GM23338 (cell line): ENCODE measurements around the gene ABHD14A. TPM values are rescaled to one million over a fixed set of nuclear protein-coding genes. Genes with fewer than 3 reads are reported as not detected.

Experiments
- ATAC-seq: fragments of 200-7000 bp; cut with Tn5 transposase; 3 replicates; pipeline ENCODE4 v1.9.1; 2020
- DNase-seq: peaks from one replicate; pipeline ENCODE4 v3.0.0-alpha.2; 2015; ENCODE audit warnings: low spot score
- H2AFZ ChIP-seq: fragments of 200-600 bp; sonication (generic); 2 replicates; pipeline ENCODE4 v1.8.0; 2016; ENCODE audit warnings: antibody characterized with exemption, mild to moderate bottlenecking, moderate library complexity
- H3F3A ChIP-seq: fragments of 200-600 bp; sonication (generic); replicated peaks from 2 replicates; pipeline ENCODE4 v1.8.0; 2017; ENCODE audit warnings: antibody characterized with exemption, mixed run types, low read depth
- H3K27ac ChIP-seq: fragments of 200-600 bp; sonication (generic); 2 replicates; pipeline ENCODE4 v1.6.1; 2016; ENCODE audit warnings: low read depth
- H3K27me3 ChIP-seq: fragments of 200-600 bp; sonication (generic); 2 replicates; pipeline ENCODE4 v1.8.0; 2016; ENCODE audit warnings: mild to moderate bottlenecking, mixed run types, moderate library complexity; ENCODE audit not compliant: insufficient read depth
- H3K36me3 ChIP-seq: fragments of 200-600 bp; sonication (generic); 2 replicates; pipeline ENCODE4 v1.8.0; 2016; ENCODE audit warnings: mild to moderate bottlenecking; ENCODE audit not compliant: insufficient read depth
- H3K4me1 ChIP-seq: fragments of 200-600 bp; sonication (generic); 2 replicates; pipeline ENCODE4 v1.8.0; 2016; ENCODE audit warnings: mild to moderate bottlenecking, moderate library complexity; ENCODE audit not compliant: insufficient read depth
- H3K4me2 ChIP-seq: fragments of 200-600 bp; sonication (generic); 2 replicates; pipeline ENCODE4 v1.7.1; 2017; ENCODE audit warnings: mixed run types
- H3K4me3 ChIP-seq: fragments of 200-600 bp; sonication (generic); 2 replicates; pipeline ENCODE4 v1.6.1; 2016; ENCODE audit warnings: mixed run types
- H3K79me2 ChIP-seq: fragments of 200-600 bp; sonication (generic); replicated peaks from 2 replicates; pipeline ENCODE4 v1.8.0; 2017; ENCODE audit warnings: mild to moderate bottlenecking; ENCODE audit not compliant: insufficient read depth
- H3K9me2 ChIP-seq: fragments of 200-600 bp; sonication (generic); 2 replicates; pipeline ENCODE4 v1.8.0; 2017; ENCODE audit not compliant: insufficient read depth
- H4K20me1 ChIP-seq: fragments of 200-600 bp; sonication (generic); replicated peaks from 2 replicates; pipeline ENCODE4 v1.8.0; 2017; ENCODE audit warnings: mild to moderate bottlenecking; ENCODE audit not compliant: insufficient read depth
- H3K27ac Mint-ChIP-seq: 2 replicates; pipeline ENCODE4 v1.8.0; 2020; ENCODE audit warnings: inconsistent platforms, mild to moderate bottlenecking, moderate library complexity, mixed read lengths
- H3K27me3 Mint-ChIP-seq: 3 replicates; pipeline ENCODE4 v1.8.0; 2022; ENCODE audit warnings: low read depth, mild to moderate bottlenecking, moderate library complexity, mixed read lengths, inconsistent platforms; ENCODE audit not compliant: insufficient read depth, poor library complexity
- H3K36me3 Mint-ChIP-seq: 3 replicates; pipeline ENCODE4 v1.8.0; 2021; ENCODE audit warnings: low read depth, mild to moderate bottlenecking, inconsistent platforms, moderate library complexity, mixed read lengths
- H3K4me1 Mint-ChIP-seq: 3 replicates; pipeline ENCODE4 v1.8.0; 2020; ENCODE audit warnings: mild to moderate bottlenecking, inconsistent platforms, mixed read lengths
- H3K4me3 Mint-ChIP-seq: 3 replicates; pipeline ENCODE4 v1.8.0; 2021; ENCODE audit warnings: moderate library complexity, mild to moderate bottlenecking, inconsistent platforms, mixed read lengths
- H3K9me3 Mint-ChIP-seq: 3 replicates; pipeline ENCODE4 v1.8.0; 2020; ENCODE audit warnings: moderate library complexity, mild to moderate bottlenecking, inconsistent platforms, mixed read lengths
- CTCF ChIP-seq, 2 experiments: fragments of 200-600 bp in 1 of 2; sonication (generic) in 1 of 2; conservative IDR thresholded peaks; 2 replicates each; pipeline versions ENCODE4 v1.5.1 to v1.6.1; 2016 to 2017; ENCODE audit warnings: antibody characterized with exemption in 2 of 2, low read depth in 2 of 2, mild to moderate bottlenecking in 2 of 2, moderate library complexity in 1 of 2
- ETS1 ChIP-seq: IDR thresholded peaks from 2 replicates; pipeline ENCODE4 v1.6.1; 2016; ENCODE audit warnings: antibody characterized with exemption
- EZH2 ChIP-seq: fragments of 200-600 bp; sonication (generic); IDR thresholded peaks from one replicate; pipeline ENCODE4 v1.8.0; 2017; ENCODE audit warnings: antibody characterized with exemption, mild to moderate bottlenecking, low read depth; ENCODE audit not compliant: unreplicated experiment
- EZH2phosphoT487 ChIP-seq: fragments of 200-600 bp; sonication (generic); IDR thresholded peaks from one replicate; pipeline ENCODE4 v1.8.1; 2018; ENCODE audit warnings: antibody characterized with exemption; ENCODE audit not compliant: unreplicated experiment
- JUNB ChIP-seq: IDR thresholded peaks from one replicate; pipeline ENCODE4 v1.6.1; 2016; ENCODE audit warnings: antibody characterized with exemption; ENCODE audit not compliant: unreplicated experiment
- NANOG ChIP-seq: IDR thresholded peaks from 2 replicates; pipeline ENCODE4 v1.6.1; 2016; ENCODE audit warnings: antibody characterized with exemption, borderline replicate concordance
- REST ChIP-seq: IDR thresholded peaks from one replicate; pipeline ENCODE4 v1.6.1; 2018; ENCODE audit warnings: antibody characterized with exemption; ENCODE audit not compliant: unreplicated experiment
- STAT1 ChIP-seq: IDR thresholded peaks from one replicate; pipeline ENCODE4 v1.6.1; 2016; ENCODE audit warnings: antibody characterized with exemption; ENCODE audit not compliant: unreplicated experiment
- ZNF114 ChIP-seq: fragments of 250-450 bp; sonication (Bioruptor Pico); IDR thresholded peaks from 2 replicates; pipeline ENCODE4 v1.5.0; 2020; ENCODE audit warnings: mild to moderate bottlenecking, moderate library complexity
- polyA plus RNA-seq: library from polyadenylated mRNA; unstranded; fragments of >200 nt; fragmentation: Nextera tagmentation; extraction: Ambion mirVana; gene quantifications from 2 replicates; pipeline ENCODE4 v1.2.1, GENCODE V29; 2016
- total RNA-seq: library from RNA; depleted of rRNA; stranded (reverse); fragments of >200 nt; shearing (Covaris generic); gene quantifications from 2 replicates; pipeline ENCODE4 v1.2.3, GENCODE V29; 2014

The ABHD14A gene
- total and polyA plus RNA-seq, 2 experiments from 2014 or later, result 7.8 to 12.7 TPM

DNA sequence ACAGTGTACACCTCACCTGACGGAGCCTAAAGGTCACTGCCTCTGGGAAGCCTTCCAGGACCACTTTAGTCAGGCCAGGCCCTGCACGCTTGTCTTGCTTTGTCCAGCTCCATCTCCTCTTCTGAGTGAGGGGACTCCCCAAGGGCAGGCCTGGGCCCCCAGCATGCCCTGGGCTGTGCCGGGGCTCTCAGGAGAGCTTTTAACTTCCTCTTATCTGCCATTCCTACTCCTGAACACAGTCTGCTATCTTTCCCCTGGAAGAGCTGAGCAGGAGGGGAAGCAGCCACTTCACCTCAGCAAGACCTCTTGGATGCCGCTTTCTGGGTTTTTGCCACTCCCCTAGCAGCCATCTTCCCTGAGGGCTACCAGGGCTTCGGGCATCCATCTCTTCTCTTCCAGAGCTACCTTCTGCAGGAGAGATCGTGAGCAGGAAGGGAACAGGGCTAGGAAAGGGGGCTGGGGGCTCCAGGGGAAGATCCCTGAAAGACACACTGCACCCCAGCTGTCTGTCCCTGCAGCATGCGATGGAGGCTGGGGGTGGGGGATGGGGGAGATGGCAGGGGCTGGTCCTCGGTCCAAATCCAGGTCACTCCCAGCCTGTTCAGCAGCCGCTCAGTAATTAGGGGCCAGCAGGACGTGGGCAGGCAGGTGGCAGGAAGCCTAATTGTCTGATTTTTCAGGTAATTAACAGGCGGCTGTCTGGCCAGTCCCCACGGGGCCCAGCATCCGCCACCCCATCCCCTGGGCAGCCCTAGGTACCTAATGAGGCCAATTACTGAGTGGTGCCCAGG, 40.8 kb downstream of the ABHD14A start (continued):
- TF ChIP-seq REST, result no peak
- TF ChIP-seq CTCF (conservative IDR thresholded peaks at IDR 0.05; ENCODE audit: low read depth in 2 of 2), result no peak
- no peak for TF ChIP-seq ZNF114 (CRISPR knock-in tag)
- no peak for TF ChIP-seq JUNB

DNA sequence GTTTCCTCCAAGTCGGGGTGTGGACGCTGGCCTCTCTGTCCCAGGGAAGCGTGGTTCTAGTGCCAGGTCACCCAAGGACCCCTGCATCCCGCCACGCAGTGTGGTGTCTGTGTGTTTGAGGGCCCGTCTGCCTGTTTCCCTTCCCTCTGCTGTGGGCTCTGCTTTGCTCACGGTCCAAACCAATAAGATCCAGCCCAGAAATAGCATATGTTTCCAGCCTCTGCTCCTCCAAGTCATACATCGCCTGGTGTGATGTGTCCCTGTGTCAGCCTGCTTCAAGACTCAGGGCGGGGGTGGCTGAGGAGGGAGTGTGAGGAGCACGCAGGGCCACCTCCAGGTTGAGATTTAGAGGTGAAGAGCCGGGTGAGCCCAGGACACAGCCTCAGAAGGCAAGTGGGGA, 42.7 kb downstream of the ABHD14A start:
- Mint-ChIP-seq H3K4me1 (peaks cover 10% of the 10 kb centered on the region), H3K27me3 (peaks cover 17% of the 10 kb centered on the region), H3K4me3 (no peak overlapping the region), H3K36me3 (no peaks in the 10 kb centered on the region), H3K9me3 (no peaks in the 10 kb centered on the region), H3K27ac (no peak overlapping the region)
- no peaks in the 10 kb centered on the region for H3K36me3 ChIP-seq
- H3K9me2 ChIP-seq, result no peaks in the 10 kb centered on the region
- no peak overlapping the region for H3K27ac ChIP-seq
- ATAC-seq (no peak), DNase-seq (no peak)
- no peaks in the 10 kb centered on the region for H3K4me1 ChIP-seq
- H2AFZ ChIP-seq, result no peak overlapping the region
- no peak overlapping the region for H3K4me3 ChIP-seq
- no peaks in the 10 kb centered on the region for H3K27me3 ChIP-seq
- H3K4me2 ChIP-seq, result no peak overlapping the region
- H4K20me1 ChIP-seq, result no peaks in the 10 kb centered on the region
- H3K79me2 ChIP-seq, result no peaks in the 10 kb centered on the region
- no peaks in the 10 kb centered on the region for H3F3A ChIP-seq
- no peak for TF ChIP-seq REST
- TF ChIP-seq NANOG, result no peak
- TF ChIP-seq EZH2phosphoT487, result no peak
- TF ChIP-seq JUNB, result no peak
- TF ChIP-seq STAT1, result no peak
- no peak for TF ChIP-seq ZNF114 (CRISPR knock-in tag)
- no peak for TF ChIP-seq CTCF (conservative IDR thresholded peaks at IDR 0.05; ENCODE audit: low read depth in 2 of 2)
- TF ChIP-seq ETS1, result no peak
- TF ChIP-seq EZH2, result no peak
